ENCODE results near the gene MTHFD1L.

- TF ChIP-seq, protein P1, sequence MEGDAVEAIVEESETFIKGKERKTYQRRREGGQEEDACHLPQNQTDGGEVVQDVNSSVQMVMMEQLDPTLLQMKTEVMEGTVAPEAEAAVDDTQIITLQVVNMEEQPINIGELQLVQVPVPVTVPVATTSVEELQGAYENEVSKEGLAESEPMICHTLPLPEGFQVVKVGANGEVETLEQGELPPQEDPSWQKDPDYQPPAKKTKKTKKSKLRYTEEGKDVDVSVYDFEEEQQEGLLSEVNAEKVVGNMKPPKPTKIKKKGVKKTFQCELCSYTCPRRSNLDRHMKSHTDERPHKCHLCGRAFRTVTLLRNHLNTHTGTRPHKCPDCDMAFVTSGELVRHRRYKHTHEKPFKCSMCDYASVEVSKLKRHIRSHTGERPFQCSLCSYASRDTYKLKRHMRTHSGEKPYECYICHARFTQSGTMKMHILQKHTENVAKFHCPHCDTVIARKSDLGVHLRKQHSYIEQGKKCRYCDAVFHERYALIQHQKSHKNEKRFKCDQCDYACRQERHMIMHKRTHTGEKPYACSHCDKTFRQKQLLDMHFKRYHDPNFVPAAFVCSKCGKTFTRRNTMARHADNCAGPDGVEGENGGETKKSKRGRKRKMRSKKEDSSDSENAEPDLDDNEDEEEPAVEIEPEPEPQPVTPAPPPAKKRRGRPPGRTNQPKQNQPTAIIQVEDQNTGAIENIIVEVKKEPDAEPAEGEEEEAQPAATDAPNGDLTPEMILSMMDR (IDR thresholded peaks at IDR 0.05; ENCODE audit: low read depth, low read length, poor library complexity, severe bottlenecking), result no peak
- TF ChIP-seq EZH2phosphoT487 (IDR thresholded peaks at IDR 0.05; ENCODE audit: borderline replicate concordance, low read length), result no peak
Measured at GRCh38 chr6:150967910-150968309, 102.4 kb downstream of the MTHFD1L start.

Data from DOHH2 (cell line).